ENCODE measurements around the gene CBX1.

DNA sequence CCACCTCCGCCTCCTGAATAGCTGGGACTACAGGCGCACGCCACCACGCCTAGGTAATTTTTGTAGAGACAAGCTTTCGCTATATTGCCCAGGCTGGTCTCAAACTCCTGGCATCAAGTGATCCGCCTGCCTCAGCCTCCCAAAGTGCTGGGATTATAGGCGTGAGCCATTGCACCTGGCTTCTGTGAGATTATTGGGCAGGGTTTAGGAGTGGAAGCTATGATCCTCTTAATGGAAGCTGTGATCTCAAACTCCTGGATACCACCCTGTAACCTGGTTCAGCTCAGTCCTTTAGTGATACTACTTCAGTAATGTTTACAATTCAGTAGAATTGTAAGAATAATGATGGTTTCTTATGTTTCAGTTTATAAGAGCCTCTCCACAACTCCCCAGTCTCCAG, 39.0 kb downstream of the CBX1 start:
- no peak for TF ChIP-seq POLR2A (IDR thresholded peaks at IDR 0.05; ENCODE audit: low read length)
- TF ChIP-seq, protein P1, sequence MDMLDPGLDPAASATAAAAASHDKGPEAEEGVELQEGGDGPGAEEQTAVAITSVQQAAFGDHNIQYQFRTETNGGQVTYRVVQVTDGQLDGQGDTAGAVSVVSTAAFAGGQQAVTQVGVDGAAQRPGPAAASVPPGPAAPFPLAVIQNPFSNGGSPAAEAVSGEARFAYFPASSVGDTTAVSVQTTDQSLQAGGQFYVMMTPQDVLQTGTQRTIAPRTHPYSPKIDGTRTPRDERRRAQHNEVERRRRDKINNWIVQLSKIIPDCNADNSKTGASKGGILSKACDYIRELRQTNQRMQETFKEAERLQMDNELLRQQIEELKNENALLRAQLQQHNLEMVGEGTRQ (IDR thresholded peaks at IDR 0.05): no peak
- TF ChIP-seq, protein P2, sequence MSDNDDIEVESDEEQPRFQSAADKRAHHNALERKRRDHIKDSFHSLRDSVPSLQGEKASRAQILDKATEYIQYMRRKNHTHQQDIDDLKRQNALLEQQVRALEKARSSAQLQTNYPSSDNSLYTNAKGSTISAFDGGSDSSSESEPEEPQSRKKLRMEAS (IDR thresholded peaks at IDR 0.05): no peak
- TF ChIP-seq SREBF2 (IDR thresholded peaks at IDR 0.05): no peak

Data from A549 (cell line).